ENCODE measurements around the gene SNED1. TPM values are rescaled to one million over a fixed set of nuclear protein-coding genes. Genes with fewer than 3 reads are reported as not detected.

The SNED1 gene
- total RNA-seq, 1 experiment from 2014 or later: 3.2 TPM

DNA sequence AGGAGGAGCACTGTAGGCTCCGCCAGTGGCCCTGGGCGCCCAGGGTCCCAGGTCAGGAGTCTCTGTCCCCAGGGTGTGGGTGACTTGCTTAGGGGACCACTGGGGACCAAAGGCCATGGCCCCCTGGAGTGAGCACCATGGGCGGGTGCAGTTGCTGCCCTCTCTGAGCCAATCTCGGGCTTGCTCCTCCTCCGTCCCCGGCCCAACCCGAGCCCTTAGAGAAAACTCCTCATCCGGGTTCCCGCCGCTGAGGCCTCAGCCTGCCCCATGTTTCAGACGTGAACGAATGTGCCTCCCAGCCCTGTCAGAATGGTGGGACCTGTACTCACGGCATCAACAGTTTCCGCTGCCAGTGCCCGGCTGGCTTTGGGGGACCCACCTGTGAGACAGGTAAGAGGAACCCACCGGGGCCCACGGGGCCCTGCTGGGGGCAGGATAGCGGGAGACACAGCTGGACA, 38.6 kb downstream of the SNED1 start:
- Mint-ChIP-seq H3K4me1 (no peaks in the 10 kb centered on the region), H3K27me3 (ENCODE audit: low read depth) (peaks cover 18% of the 10 kb centered on the region), H3K4me3 (peak overlapping the region; percentile 53), H3K36me3 (no peaks in the 10 kb centered on the region), H3K9me3 (no peaks in the 10 kb centered on the region), H3K27ac (no peak overlapping the region)
- no peak for DNase-seq (ENCODE audit: low spot score)
- CTCF ChIA-PET: interaction anchor here (1.4 kb wide), 1 partner anchor 41 kb away, joined by 5 read pairs; no protein-coding TSS in a partner anchor
- no peak for ATAC-seq
- TF ChIP-seq NFYB (CRISPR knock-in tag; conservative IDR thresholded peaks at IDR 0.05; ENCODE audit: low read depth) (no peak), ZNF121 (CRISPR knock-in tag; IDR thresholded peaks at IDR 0.05) (no peak)
- POLR2A ChIA-PET: no interaction called here

DNA sequence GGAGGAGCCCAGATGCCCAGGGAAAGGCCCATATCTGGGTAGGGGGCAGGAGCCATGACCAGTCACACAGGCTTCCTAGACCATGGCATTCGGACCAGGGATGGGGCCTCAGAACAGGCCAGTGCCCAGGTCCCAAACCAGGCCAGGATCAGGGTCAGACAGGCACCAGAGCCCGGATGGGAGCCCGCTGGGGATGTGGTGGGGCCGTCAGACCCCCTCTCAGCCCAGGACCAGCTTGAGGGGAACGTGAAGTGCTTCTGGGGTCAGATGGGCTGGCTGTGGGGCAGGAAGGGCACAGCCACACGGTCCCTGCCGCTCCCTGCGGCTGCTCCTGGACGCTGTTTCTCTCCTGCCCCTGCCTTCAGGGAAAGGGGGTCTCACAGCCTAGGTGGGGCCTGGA, 39.1 kb downstream of the SNED1 start:
- CTCF ChIA-PET: interaction anchor here (0.9 to 1.4 kb wide), 2 partner anchors 41 to 54 kb away, joined by 3 to 5 read pairs; no protein-coding TSS in a partner anchor
- TF ChIP-seq, protein P1, sequence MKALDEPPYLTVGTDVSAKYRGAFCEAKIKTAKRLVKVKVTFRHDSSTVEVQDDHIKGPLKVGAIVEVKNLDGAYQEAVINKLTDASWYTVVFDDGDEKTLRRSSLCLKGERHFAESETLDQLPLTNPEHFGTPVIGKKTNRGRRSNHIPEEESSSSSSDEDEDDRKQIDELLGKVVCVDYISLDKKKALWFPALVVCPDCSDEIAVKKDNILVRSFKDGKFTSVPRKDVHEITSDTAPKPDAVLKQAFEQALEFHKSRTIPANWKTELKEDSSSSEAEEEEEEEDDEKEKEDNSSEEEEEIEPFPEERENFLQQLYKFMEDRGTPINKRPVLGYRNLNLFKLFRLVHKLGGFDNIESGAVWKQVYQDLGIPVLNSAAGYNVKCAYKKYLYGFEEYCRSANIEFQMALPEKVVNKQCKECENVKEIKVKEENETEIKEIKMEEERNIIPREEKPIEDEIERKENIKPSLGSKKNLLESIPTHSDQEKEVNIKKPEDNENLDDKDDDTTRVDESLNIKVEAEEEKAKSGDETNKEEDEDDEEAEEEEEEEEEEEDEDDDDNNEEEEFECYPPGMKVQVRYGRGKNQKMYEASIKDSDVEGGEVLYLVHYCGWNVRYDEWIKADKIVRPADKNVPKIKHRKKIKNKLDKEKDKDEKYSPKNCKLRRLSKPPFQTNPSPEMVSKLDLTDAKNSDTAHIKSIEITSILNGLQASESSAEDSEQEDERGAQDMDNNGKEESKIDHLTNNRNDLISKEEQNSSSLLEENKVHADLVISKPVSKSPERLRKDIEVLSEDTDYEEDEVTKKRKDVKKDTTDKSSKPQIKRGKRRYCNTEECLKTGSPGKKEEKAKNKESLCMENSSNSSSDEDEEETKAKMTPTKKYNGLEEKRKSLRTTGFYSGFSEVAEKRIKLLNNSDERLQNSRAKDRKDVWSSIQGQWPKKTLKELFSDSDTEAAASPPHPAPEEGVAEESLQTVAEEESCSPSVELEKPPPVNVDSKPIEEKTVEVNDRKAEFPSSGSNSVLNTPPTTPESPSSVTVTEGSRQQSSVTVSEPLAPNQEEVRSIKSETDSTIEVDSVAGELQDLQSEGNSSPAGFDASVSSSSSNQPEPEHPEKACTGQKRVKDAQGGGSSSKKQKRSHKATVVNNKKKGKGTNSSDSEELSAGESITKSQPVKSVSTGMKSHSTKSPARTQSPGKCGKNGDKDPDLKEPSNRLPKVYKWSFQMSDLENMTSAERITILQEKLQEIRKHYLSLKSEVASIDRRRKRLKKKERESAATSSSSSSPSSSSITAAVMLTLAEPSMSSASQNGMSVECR (CRISPR knock-in tag; IDR thresholded peaks at IDR 0.05; ENCODE audit: borderline replicate concordance): no peak
- TF ChIP-seq FOXP1 (CRISPR knock-in tag; IDR thresholded peaks at IDR 0.05; ENCODE audit: borderline replicate concordance): no peak
- TF ChIP-seq, protein P2, sequence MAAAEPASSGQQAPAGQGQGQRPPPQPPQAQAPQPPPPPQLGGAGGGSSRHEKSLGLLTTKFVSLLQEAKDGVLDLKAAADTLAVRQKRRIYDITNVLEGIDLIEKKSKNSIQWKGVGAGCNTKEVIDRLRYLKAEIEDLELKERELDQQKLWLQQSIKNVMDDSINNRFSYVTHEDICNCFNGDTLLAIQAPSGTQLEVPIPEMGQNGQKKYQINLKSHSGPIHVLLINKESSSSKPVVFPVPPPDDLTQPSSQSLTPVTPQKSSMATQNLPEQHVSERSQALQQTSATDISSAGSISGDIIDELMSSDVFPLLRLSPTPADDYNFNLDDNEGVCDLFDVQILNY (CRISPR knock-in tag; IDR thresholded peaks at IDR 0.05): no peak
- TF ChIP-seq, protein P3, sequence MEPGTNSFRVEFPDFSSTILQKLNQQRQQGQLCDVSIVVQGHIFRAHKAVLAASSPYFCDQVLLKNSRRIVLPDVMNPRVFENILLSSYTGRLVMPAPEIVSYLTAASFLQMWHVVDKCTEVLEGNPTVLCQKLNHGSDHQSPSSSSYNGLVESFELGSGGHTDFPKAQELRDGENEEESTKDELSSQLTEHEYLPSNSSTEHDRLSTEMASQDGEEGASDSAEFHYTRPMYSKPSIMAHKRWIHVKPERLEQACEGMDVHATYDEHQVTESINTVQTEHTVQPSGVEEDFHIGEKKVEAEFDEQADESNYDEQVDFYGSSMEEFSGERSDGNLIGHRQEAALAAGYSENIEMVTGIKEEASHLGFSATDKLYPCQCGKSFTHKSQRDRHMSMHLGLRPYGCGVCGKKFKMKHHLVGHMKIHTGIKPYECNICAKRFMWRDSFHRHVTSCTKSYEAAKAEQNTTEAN (CRISPR knock-in tag; IDR thresholded peaks at IDR 0.05): no peak
- TF ChIP-seq, protein P4, sequence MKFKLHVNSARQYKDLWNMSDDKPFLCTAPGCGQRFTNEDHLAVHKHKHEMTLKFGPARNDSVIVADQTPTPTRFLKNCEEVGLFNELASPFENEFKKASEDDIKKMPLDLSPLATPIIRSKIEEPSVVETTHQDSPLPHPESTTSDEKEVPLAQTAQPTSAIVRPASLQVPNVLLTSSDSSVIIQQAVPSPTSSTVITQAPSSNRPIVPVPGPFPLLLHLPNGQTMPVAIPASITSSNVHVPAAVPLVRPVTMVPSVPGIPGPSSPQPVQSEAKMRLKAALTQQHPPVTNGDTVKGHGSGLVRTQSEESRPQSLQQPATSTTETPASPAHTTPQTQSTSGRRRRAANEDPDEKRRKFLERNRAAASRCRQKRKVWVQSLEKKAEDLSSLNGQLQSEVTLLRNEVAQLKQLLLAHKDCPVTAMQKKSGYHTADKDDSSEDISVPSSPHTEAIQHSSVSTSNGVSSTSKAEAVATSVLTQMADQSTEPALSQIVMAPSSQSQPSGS (CRISPR knock-in tag; IDR thresholded peaks at IDR 0.05; ENCODE audit: borderline replicate concordance, low read depth): no peak
- no peak for TF ChIP-seq RELA (CRISPR knock-in tag; IDR thresholded peaks at IDR 0.05; ENCODE audit: borderline replicate concordance)
- TF ChIP-seq SP1 (CRISPR knock-in tag; conservative IDR thresholded peaks at IDR 0.05): no peak
- TF ChIP-seq, protein P5, sequence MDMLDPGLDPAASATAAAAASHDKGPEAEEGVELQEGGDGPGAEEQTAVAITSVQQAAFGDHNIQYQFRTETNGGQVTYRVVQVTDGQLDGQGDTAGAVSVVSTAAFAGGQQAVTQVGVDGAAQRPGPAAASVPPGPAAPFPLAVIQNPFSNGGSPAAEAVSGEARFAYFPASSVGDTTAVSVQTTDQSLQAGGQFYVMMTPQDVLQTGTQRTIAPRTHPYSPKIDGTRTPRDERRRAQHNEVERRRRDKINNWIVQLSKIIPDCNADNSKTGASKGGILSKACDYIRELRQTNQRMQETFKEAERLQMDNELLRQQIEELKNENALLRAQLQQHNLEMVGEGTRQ (CRISPR knock-in tag; IDR thresholded peaks at IDR 0.05): no peak
- TF ChIP-seq SMAD4 (CRISPR knock-in tag; IDR thresholded peaks at IDR 0.05): no peak
- TF ChIP-seq, protein P6, sequence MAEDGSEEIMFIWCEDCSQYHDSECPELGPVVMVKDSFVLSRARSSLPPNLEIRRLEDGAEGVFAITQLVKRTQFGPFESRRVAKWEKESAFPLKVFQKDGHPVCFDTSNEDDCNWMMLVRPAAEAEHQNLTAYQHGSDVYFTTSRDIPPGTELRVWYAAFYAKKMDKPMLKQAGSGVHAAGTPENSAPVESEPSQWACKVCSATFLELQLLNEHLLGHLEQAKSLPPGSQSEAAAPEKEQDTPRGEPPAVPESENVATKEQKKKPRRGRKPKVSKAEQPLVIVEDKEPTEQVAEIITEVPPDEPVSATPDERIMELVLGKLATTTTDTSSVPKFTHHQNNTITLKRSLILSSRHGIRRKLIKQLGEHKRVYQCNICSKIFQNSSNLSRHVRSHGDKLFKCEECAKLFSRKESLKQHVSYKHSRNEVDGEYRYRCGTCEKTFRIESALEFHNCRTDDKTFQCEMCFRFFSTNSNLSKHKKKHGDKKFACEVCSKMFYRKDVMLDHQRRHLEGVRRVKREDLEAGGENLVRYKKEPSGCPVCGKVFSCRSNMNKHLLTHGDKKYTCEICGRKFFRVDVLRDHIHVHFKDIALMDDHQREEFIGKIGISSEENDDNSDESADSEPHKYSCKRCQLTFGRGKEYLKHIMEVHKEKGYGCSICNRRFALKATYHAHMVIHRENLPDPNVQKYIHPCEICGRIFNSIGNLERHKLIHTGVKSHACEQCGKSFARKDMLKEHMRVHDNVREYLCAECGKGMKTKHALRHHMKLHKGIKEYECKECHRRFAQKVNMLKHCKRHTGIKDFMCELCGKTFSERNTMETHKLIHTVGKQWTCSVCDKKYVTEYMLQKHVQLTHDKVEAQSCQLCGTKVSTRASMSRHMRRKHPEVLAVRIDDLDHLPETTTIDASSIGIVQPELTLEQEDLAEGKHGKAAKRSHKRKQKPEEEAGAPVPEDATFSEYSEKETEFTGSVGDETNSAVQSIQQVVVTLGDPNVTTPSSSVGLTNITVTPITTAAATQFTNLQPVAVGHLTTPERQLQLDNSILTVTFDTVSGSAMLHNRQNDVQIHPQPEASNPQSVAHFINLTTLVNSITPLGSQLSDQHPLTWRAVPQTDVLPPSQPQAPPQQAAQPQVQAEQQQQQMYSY (CRISPR knock-in tag; IDR thresholded peaks at IDR 0.05): no peak
- TF ChIP-seq, protein P7, sequence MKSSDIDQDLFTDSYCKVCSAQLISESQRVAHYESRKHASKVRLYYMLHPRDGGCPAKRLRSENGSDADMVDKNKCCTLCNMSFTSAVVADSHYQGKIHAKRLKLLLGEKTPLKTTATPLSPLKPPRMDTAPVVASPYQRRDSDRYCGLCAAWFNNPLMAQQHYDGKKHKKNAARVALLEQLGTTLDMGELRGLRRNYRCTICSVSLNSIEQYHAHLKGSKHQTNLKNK (CRISPR knock-in tag; IDR thresholded peaks at IDR 0.05): no peak
- TF ChIP-seq, protein P8, sequence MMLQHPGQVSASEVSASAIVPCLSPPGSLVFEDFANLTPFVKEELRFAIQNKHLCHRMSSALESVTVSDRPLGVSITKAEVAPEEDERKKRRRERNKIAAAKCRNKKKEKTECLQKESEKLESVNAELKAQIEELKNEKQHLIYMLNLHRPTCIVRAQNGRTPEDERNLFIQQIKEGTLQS (CRISPR knock-in tag; conservative IDR thresholded peaks at IDR 0.05): no peak
- no peak for TF ChIP-seq TEAD4 (CRISPR knock-in tag; IDR thresholded peaks at IDR 0.05)
- Mint-ChIP-seq H3K4me1 (no peaks in the 10 kb centered on the region), H3K36me3 (no peaks in the 10 kb centered on the region), H3K9me3 (no peaks in the 10 kb centered on the region), H3K27me3 (ENCODE audit: low read depth) (peaks cover 18% of the 10 kb centered on the region), H3K4me3 (no peak overlapping the region), H3K27ac (no peak overlapping the region)
- DNase-seq (ENCODE audit: low spot score) (no peak), ATAC-seq (no peak)
- POLR2A ChIA-PET: interaction anchor here (1.1 kb wide), 1 partner anchor 123 kb away, joined by 3 read pairs; no protein-coding TSS in a partner anchor
